ENCODE measurements around the gene XYLT2.
"Not testable (repeated sequence)": the region's sequence is repeated elsewhere in the genome, so short reads cannot be mapped to it uniquely, and the experiment has no call there.

XYLT2 gene

GRCh38 chr17:50345432-50346312 lies at the start of gene XYLT2:
Gene XYLT2, plus strand, starts transcription at chr17:50346126. Its CDS starts 15 bp downstream, at chr17:50346141.
- DNase-seq (ENCODE audit: low spot score): peak; percentile 99

DNA sequence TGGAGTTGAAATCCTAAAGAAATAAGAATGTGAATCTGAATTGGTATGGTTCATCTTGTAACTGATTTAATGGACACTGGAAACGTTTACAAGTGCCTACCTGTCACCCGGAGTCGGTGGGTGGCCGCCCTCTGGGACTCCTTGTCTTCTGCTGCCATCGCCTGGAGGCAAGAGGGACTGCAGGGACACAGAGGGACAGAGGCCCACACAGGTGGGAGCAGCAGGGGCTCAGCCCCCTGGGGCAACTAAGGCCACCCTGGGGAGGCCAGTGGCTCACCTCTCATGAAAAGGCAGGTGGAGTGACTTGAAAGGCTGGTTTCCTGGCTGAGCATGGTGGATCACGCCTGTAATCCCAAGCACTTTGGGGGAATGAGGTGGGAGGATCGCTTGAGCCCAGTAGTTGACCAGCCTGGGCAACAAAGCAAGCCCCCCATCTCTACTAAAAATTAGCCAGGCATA lies 48.5 kb upstream of the XYLT2 start:
- peak; percentile 85 for DNase-seq (ENCODE audit: low spot score)

- DNase-seq (ENCODE audit: low spot score): no peak
Observed at GRCh38 chr17:50298018-50298417, 47.9 kb upstream of the XYLT2 start.

DNA sequence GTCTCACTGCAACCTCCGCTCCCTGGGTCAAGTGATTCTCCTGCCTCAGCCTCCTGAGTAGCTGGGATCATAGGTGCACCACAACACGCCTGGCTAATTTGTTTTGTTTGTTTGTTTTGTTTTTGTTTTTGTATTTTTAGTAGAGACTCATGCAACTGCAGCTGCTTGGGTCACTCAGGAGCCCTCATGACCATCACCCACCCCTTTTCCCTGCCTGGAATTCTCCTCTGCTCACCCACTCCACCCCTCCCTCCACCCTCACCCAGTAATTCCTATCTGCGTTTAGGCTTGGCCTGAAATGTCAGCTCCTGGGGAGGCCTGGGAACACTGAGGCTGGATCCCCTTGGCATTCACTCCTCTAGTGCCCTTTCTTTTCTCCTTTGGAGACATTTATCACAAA lies 46.1 kb upstream of the XYLT2 start:
- no peak for DNase-seq (ENCODE audit: low spot score)

- not testable (repeated sequence) for DNase-seq (ENCODE audit: low spot score)
Observed at GRCh38 chr17:50300824-50301223, 45.1 kb upstream of the XYLT2 start.

- no peak for DNase-seq (ENCODE audit: low spot score)
Observed at GRCh38 chr17:50301891-50302584, 43.9 kb upstream of the XYLT2 start.

DNA sequence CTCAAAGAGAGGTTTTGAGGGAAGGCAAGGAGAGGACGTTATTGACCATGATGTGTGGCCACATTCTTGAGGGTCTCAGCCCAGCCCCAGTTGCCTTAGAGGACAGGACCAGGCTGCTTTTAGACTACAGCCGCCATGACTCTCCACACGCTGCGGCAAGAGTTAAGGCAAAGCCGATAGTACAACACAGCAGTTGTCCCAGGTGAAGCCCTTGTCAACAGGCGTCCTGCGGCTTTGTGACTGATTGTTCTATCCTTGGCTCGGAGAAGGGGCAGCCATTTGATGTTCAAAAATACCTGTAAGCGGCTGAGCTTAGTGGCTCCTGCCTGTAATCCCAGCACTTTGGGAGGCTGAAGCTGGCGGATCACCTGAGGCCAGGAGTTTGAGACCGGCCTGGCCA lies 42.9 kb upstream of the XYLT2 start:
- no peak for DNase-seq (ENCODE audit: low spot score)

DNA sequence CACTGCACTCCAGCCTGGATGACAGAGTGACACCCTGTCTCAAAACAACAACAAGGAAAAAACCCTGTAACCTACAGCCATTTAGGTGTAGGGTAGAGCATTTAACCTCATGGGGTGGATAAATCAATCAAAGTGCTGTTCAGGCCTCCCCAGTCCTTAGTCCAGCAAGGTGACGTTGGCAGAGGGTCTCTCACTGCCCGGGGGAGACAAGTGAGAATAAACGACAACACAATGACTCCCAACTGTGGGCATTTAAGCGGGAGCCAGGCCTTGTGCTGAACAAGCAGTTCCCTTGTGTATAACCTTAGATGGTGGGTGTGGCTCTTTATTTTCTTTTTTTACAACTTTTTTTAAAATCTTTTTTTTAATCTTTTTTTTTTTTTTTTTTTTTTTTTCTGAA lies 42.3 kb upstream of the XYLT2 start:
- no peak for DNase-seq (ENCODE audit: low spot score)

DNA sequence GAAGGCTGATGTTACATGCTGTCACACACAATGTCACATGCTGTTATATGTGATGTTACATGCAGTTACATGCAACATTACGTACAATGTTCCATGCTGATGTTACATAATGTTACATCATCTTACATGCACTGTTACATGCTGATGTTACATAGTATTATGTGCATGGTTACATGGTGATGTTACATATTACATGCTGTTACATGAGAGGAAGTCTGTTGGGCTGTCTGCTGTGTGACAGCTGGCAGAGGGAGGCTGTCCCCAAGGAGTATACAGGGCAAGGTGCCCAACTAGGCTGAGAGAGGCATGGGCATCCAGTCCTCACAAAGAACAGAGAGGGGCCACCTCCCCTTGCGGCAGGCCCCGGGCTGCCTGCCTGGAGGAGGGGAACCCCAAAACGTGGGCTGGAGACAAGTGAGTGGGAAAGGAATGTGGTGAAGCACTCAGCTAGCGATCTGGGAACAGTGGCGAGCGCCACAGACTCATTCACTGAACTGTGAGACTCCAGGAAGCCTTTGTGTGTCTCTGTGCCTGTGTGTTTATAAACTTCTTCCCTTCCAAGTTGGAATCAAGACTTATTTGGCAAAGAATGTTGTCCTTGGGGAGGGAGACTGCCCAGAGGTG lies 41.0 kb upstream of the XYLT2 start:
- DNase-seq (ENCODE audit: low spot score): peak; percentile 59

DNA sequence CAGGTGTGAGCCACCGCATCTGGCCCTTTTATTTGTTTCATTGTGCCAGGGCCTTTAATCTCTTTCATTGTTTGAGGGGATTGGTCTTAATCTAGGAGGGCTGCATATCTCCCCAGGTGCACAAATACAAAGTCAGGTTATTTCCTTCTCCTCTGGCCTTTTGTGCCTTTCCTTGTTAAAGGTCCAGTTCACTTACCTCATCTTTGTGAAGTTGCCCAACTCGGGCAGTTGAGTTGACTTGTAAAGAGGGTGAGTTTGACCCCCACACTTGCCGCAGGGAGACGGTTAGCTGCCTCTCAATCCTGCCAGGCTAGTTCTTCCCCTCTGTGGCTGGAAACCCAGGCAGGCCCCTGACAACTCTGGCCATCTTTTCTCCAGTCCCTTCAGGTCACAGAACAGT lies 38.3 kb upstream of the XYLT2 start:
- no peak for DNase-seq (ENCODE audit: low spot score)

DNA sequence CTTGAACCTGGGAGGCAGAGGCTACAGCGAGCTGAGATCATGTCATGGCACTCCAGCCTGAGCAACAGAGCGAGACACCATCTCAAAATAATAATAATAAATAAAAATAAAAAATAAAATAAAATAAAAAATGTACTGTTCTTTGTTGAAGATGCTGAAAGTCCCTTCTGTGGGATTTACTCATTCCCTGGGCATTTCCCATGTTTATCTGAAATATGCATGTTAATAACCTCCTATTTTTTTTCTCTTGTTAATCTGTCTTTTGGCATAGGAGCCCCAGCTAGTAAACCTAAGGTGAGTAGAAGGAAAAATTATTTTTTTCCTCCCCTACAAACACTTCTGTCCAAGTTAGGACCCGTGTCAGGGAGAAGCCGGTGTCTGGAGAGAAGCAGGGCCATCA lies 37.3 kb upstream of the XYLT2 start:
- peak; percentile 41 for DNase-seq (ENCODE audit: low spot score)

DNA sequence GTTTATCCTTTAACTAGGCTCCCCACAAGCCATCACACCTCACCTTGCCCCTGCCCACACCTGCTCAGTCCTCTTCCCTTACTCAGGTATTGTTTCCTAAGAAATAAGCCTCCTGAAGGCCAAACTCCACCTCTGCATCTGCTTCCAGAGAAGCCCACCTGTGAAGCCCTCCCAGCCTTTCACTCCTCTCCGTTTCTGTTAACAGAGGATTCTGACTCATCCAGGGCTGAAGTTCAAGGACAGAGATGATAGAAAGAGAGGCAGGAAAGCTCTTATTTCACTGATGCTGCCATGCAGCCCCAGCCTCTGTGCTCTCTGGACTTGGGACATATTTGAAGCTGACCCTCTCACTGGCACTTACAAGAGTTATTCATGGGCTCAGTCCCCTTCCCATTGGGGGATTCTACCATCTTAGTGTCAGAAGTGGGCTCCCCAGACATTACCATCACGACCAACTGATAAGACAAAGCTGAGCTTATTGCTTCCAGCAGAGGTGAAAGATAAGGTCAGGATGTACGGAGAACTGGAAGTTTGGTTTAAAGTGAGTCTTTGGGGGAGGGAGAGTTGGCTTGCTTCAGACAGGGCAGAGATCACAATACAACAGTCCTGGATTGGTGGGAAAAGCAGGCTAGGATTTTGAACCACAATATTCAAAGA lies 35.3 kb upstream of the XYLT2 start:
- no peak for DNase-seq (ENCODE audit: low spot score)

- no peak for DNase-seq (ENCODE audit: low spot score)
Observed at GRCh38 chr17:50311112-50311460, 34.8 kb upstream of the XYLT2 start.

DNA sequence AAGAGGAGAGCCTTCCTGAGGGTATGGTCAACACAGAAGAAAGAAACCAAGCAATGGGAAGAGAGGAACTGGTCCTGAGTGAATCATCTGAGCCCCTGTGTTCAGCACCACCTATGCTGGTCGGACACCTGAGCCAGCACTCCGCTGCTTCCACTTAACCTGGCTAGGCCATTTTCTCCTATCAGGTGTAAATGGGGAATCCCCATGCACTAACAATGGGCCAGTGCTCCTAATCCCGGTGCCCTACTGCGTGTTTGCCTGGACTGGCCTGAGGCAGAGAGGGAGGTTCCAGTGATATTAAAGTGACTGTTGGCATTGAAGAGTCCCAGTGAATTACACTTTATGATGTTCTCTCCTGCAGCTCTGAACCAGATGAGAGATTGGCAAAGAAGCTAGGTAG lies 34.4 kb upstream of the XYLT2 start:
- no peak for DNase-seq (ENCODE audit: low spot score)

DNA sequence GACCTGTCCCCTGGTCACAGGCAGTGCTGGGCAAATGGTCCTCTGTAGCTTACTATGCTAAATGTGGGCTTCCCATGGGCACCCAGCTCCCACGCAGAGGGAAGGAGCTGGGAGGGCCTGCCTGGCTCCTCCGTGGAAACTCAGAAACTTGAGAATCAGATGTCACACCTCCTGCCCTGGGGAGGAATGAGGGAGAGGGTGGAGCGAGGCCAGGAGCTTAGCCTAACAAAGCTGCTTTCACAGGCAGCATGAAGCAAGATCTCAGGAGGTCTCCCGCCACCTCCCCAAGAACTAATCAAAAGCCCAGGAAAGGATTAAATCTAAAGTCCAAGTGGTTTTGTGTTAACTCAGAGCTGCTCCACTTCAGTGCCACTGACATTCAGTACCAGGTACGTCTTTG lies 33.6 kb upstream of the XYLT2 start:
- DNase-seq (ENCODE audit: low spot score): no peak

DNA sequence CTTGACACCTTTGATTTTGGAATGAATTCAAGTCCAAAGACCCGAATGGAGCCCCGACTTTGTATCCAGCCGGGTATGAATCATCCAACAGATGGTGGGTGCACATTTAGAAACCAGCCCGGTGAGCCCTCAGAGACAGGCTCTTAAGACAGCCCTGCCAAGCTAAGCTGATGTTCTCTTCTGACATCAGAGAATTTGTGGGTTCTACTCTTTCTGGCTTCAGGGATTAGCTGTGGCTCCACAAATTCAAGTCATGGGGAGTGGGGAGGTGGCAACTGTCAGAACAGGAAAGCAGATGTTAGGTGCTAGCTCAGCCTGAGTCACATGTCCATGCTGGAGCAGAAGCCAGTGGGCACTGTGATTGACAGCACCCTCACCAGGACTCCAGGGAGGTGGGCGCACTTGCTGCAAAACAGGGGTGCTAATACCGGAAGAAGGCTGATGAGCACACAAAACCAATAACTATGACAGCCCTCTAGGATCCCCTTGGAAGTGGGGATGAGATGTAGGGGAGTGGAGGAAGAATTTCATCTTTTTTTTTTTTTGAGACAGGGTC lies 31.4 kb upstream of the XYLT2 start:
- DNase-seq (ENCODE audit: low spot score): no peak

DNA sequence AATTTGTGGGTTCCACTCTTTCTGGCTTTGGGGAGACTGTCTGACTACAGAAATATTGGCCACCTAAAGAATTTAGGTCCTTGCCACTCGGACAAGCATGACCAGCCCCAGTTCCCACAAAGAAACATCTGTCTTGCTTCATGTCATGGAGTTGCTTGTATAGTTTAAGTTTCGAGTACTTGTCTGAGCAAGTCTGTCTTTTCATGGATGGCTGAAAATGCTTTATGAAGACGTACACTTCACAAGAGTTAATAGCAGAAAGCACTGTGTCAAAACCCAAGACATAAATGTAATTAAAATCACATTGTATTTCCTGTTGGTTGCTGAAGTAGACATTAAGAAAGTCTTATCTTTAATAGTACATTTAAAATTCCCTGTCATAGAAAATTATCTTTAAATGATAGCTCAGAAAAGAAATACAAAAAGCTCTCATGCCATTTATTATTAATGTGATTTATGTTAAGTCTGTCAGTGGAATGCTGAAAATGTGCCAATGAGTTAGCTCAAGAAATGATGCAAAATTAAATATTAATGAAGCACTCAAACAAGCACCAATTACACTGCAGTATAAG lies 29.8 kb upstream of the XYLT2 start:
- no peak for DNase-seq (ENCODE audit: low spot score)

DNA sequence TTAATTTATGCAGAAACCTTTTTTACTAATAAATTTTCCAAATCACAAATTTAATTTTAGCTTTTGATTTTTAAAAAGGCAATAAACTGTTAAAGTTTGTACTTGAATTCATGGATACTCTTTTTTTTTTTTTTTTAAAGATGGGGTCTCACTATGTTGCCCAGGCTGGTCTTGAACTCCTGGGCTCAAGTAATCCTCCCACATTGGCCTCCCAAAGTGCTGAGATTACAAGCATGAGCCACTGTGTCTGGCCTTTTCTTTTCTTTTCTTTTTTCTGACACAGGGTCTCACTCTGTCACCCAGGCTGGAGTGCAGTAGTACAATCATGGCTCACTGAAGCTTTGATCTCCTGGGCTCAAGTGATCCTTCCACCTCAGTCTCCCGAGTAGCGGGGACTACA lies 29.3 kb upstream of the XYLT2 start:
- not testable (repeated sequence) for DNase-seq (ENCODE audit: low spot score)

DNA sequence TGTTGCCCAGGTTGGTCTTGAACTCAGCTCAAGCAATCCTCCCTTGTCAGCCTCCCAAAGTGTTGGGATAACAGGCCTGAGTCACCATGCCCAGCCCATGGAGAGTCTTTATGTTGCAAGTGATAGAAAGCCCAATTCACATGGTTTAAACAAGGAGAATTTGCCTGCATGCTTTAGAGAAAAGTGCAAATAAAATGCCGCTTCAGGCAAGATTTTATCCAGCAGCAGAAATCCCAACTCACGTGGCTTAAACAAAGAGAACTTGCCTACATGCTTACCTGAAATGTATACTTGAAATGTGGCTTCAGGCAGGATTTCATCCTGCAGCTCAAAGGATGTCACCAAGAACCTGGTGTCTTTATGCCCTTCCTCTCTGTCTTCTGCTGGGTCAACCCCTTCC lies 28.8 kb upstream of the XYLT2 start:
- no peak for DNase-seq (ENCODE audit: low spot score)

GRCh38 chr17:50318501-50319285 lies 27.2 kb upstream of the XYLT2 start:
- no peak for DNase-seq (ENCODE audit: low spot score)
